ENCODE measurements around the gene TEX48. TPM values are rescaled to one million over a fixed set of nuclear protein-coding genes. Genes with fewer than 3 reads are reported as not detected.

Gene TEX48
- total and polyA plus RNA-seq, 3 experiments from 2014 or later, result 0.46 to 0.86 TPM; not detected in 1

DNA sequence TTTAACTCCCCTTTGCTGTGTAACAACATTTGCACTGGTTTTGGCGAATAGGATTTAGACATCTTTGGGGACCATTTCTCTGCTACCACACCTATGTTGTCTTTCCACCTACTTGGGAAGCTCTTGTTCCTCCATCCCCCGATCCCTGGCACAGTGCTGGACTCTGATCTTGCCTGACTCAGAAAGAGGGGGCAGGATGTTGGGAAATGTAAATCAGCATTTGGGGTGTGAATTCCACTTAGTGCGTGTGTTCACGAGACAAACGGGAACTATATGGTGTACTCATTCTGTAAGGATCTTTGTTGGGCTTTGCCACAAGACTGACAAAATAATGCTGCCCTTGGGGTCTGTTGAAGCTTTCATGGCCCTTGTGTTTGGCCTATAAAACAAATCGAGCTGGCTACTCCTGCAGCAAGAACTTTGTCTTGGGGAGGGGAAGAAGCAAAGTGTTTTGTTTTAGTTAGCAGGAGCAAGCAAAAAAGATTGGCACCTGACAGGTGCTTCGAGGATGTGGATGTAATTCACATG is 52.4 kb downstream of the TEX48 start:
- H3K27me3 Mint-ChIP-seq, result no peaks in the 10 kb centered on the region
- Histone ChIP-seq H3K9me3 (ENCODE audit: low read length) (no peaks in the 10 kb centered on the region), H3K4me3 (ENCODE audit: low read length) (no peak overlapping the region), H3K27ac (ENCODE audit: low read depth, low read length) (no peak overlapping the region), H3K36me3 (ENCODE audit: insufficient read depth, low read length) (peaks cover 39% of the 10 kb centered on the region), H3K4me1 (ENCODE audit: insufficient read depth, low read length) (no peaks in the 10 kb centered on the region), H3K27me3 (ENCODE audit: insufficient read depth, low read length, poor library complexity, severe bottlenecking) (no peaks in the 10 kb centered on the region)
- no peak overlapping the region for H3K4me3 Mint-ChIP-seq
- peak overlapping the region in 1 of 8 donors; percentile 1 for H3K27ac Mint-ChIP-seq
- H3K36me3 Mint-ChIP-seq, result peaks cover 0 to 84% (median 36%) of the 10 kb centered on the region in 3 donors
- DNase-seq, result no peak
- ChIA-PET CTCF (no interaction called here), POLR2A (no interaction called here)
- no peaks in the 10 kb centered on the region for H3K9me3 Mint-ChIP-seq
- H3K4me1 Mint-ChIP-seq, result no peaks in the 10 kb centered on the region

DNA sequence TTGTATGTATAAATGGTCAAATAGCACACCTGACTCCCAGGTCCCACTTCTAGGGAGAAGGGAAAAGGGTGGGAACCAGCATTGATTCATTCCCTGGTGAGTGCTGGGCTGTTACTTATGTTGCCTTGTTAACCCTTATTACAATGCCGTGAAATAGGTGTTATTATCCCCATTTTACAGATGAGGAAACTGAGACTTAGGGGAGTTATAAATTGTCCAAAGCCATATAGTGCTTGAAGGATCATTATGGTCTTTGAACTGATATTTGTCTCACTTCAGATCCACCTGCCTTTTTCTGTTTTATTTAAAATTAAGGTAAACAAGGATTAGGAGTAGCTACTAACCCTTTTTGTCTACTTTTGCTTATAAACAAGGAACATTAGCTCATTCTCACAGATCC is 54.4 kb downstream of the TEX48 start:
- Histone ChIP-seq H3K36me3 (ENCODE audit: insufficient read depth, low read length) (peaks cover 33% of the 10 kb centered on the region), H3K27me3 (ENCODE audit: insufficient read depth, low read length, poor library complexity, severe bottlenecking) (no peaks in the 10 kb centered on the region), H3K27ac (ENCODE audit: low read depth, low read length) (no peak overlapping the region), H3K4me1 (ENCODE audit: insufficient read depth, low read length) (no peaks in the 10 kb centered on the region), H3K4me3 (ENCODE audit: low read length) (no peak overlapping the region), H3K9me3 (ENCODE audit: low read length) (no peaks in the 10 kb centered on the region)
- Mint-ChIP-seq H3K36me3 (peaks cover 0 to 81% (median 36%) of the 10 kb centered on the region in 3 donors), H3K27me3 (no peaks in the 10 kb centered on the region), H3K4me1 (no peaks in the 10 kb centered on the region), H3K27ac (peak overlapping the region in 1 of 8 donors; percentile 47), H3K4me3 (no peak overlapping the region), H3K9me3 (no peaks in the 10 kb centered on the region)
- no peak for DNase-seq
- POLR2A ChIA-PET, result no interaction called here
- CTCF ChIA-PET, result interaction anchor here (1.6 kb wide), 1 partner anchor 35 kb away, joined by 4 read pairs; no protein-coding TSS in a partner anchor

DNA sequence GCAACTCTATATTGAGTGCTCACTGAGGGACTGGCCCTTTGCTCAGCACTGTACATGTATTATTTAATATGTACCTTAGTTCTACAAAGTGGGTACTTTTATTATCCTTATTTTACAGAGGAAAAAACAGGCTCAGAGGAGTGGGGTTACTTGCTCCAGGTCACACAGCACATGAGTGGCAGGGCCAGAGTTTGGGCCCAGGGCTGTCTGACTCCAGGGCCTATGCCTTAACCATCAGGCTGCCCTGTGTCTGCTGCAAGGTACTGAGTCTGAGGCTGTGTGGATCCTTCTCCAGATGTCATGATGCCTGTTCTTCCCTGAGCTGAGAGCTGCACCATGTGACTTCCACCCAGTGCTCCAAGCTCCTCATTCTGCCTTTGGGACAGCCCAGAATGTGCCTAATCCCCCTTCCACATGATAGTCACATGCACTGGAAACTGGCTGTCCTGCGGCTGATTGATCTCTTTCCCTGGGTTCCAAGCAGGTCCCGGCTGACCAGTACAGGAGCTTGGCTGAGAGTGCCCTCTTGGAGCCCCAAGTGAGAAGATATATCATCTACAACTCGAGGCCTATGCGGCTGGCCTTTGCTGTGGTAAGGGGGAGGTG is 55.5 kb downstream of the TEX48 start:
- H3K4me3 ChIP-seq (ENCODE audit: low read length), result no peak overlapping the region
- peaks cover 33% of the 10 kb centered on the region for H3K36me3 ChIP-seq (ENCODE audit: insufficient read depth, low read length)
- H3K4me1 ChIP-seq (ENCODE audit: insufficient read depth, low read length), result no peaks in the 10 kb centered on the region
- H3K27ac Mint-ChIP-seq, result no peak overlapping the region
- H3K4me1 Mint-ChIP-seq, result no peaks in the 10 kb centered on the region
- POLR2A ChIA-PET, result no interaction called here
- H3K36me3 Mint-ChIP-seq, result peaks cover 5 to 81% (median 36%) of the 10 kb centered on the region in 3 donors
- H3K4me3 Mint-ChIP-seq, result no peak overlapping the region
- H3K9me3 ChIP-seq (ENCODE audit: low read length), result no peaks in the 10 kb centered on the region
- H3K27me3 ChIP-seq (ENCODE audit: insufficient read depth, low read length, poor library complexity, severe bottlenecking), result no peaks in the 10 kb centered on the region
- H3K27me3 Mint-ChIP-seq, result no peaks in the 10 kb centered on the region
- H3K27ac ChIP-seq (ENCODE audit: low read depth, low read length), result no peak overlapping the region
- no peak for DNase-seq
- no peaks in the 10 kb centered on the region for H3K9me3 Mint-ChIP-seq
- CTCF ChIA-PET, result interaction anchor here (1.6 kb wide), 1 partner anchor 34 kb away, joined by 4 read pairs; no protein-coding TSS in a partner anchor

DNA sequence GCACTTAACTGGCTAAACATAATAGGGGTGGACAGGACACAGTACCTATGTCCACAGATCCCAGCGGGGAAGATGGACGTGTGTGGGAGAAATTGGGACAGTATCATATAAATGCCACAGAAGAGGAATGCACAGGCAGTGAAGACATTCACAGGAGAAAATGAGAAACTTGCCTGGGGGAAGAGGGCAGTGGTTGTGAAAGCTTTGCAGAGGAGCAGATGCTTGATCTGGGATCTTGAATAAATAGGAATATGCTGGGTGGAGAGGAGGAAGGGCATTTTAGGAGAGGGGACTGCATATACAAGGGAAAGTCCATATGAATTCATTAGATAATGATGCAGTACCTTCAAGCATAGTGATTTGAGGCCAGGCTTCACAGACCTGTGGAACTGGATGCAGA is 57.3 kb downstream of the TEX48 start:
- Histone ChIP-seq H3K4me3 (ENCODE audit: low read length) (no peak overlapping the region), H3K36me3 (ENCODE audit: insufficient read depth, low read length) (peaks cover 28% of the 10 kb centered on the region), H3K27me3 (ENCODE audit: insufficient read depth, low read length, poor library complexity, severe bottlenecking) (no peaks in the 10 kb centered on the region), H3K27ac (ENCODE audit: low read depth, low read length) (no peak overlapping the region), H3K9me3 (ENCODE audit: low read length) (no peaks in the 10 kb centered on the region), H3K4me1 (ENCODE audit: insufficient read depth, low read length) (no peaks in the 10 kb centered on the region)
- Mint-ChIP-seq H3K9me3 (no peaks in the 10 kb centered on the region), H3K4me3 (no peak overlapping the region), H3K27me3 (no peaks in the 10 kb centered on the region), H3K36me3 (peaks cover 9 to 70% (median 29%) of the 10 kb centered on the region in 3 donors), H3K27ac (peak overlapping the region in 2 of 8 donors; percentile 31 to 40), H3K4me1 (no peaks in the 10 kb centered on the region)
- ChIA-PET CTCF (interaction anchor here (0.9 to 1.5 kb wide), 3 partner anchors 11 to 28 kb away, joined by 3 to 4 read pairs (median 3); no protein-coding TSS in a partner anchor), POLR2A (no interaction called here)
- DNase-seq, result no peak

DNA sequence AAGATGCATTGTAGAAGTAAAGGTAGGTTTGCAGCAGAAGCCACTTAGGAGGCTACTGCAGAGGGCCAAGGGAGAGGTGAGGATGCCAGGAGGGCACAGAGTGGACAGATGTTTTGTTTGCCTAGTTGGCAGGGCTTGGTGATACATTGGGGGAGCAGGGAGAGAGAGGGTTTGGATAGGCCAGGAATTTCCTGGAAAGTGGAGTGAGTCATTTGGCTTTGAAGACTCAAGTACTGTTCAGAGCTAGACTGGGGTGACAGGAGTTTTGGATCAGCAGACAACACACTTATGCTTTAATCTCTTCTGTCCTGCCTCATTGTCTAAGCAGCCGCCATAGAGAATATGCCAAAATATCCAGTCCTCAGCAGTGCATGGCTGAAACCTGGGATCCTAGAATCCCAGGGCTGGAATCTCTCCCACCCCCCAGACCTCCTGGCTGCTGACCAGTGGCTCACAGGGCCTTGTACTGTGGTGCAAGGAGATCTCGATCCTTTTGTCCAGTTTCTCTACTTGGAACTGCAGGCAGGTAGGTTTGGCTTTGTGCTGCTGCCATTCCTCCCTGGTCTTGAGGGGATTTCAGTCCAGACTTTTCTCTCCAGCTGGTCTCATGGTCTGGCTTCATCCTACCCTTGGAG is 59.9 kb downstream of the TEX48 start:
- DNase-seq, result no peak
- H3K27ac ChIP-seq (ENCODE audit: low read depth, low read length), result no peak overlapping the region
- POLR2A ChIA-PET, result no interaction called here
- H3K36me3 ChIP-seq (ENCODE audit: insufficient read depth, low read length), result peaks cover 6% of the 10 kb centered on the region
- peaks cover 1% of the 10 kb centered on the region for H3K4me1 ChIP-seq (ENCODE audit: insufficient read depth, low read length)
- H3K9me3 ChIP-seq (ENCODE audit: low read length), result no peaks in the 10 kb centered on the region
- no peak overlapping the region for H3K4me3 ChIP-seq (ENCODE audit: low read length)
- no peaks in the 10 kb centered on the region for H3K9me3 Mint-ChIP-seq
- CTCF ChIA-PET, result interaction anchor here (2.7 kb wide), 1 partner anchor 32 kb away, joined by 8 read pairs; no protein-coding TSS in a partner anchor
- H3K4me3 Mint-ChIP-seq, result no peak overlapping the region
- H3K4me1 Mint-ChIP-seq, result peaks cover 2 to 4% (median 3%) of the 10 kb centered on the region in 3 donors
- no peaks in the 10 kb centered on the region for H3K27me3 ChIP-seq (ENCODE audit: insufficient read depth, low read length, poor library complexity, severe bottlenecking)
- peak overlapping the region in 1 of 8 donors; percentile 67 for H3K27ac Mint-ChIP-seq
- H3K27me3 Mint-ChIP-seq, result no peaks in the 10 kb centered on the region
- peaks cover 9 to 63% (median 25%) of the 10 kb centered on the region in 3 donors for H3K36me3 Mint-ChIP-seq

DNA sequence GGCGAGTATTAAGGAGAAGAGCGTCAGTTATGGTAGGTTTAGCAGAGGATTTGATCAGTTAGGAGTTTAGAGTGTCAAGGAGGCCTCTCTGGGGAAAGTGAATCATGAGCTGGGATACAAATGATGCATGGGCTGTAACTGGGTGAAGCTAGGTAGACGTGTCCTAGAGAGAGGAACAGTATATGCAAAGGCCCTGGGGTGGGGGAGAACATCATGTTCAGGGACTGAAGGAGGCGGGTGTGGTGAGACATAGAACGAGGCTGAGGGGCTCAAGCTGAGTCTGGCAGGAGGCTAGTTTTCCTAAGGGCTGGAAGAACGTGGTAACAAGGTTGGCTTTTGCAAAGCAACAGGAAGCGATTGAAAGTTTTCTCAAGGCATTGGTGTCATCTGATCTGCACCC is 60.4 kb downstream of the TEX48 start:
- Histone ChIP-seq H3K27ac (ENCODE audit: low read depth, low read length) (no peak overlapping the region), H3K4me3 (ENCODE audit: low read length) (no peak overlapping the region), H3K27me3 (ENCODE audit: insufficient read depth, low read length, poor library complexity, severe bottlenecking) (no peaks in the 10 kb centered on the region), H3K4me1 (ENCODE audit: insufficient read depth, low read length) (peaks cover 6% of the 10 kb centered on the region), H3K9me3 (ENCODE audit: low read length) (no peaks in the 10 kb centered on the region), H3K36me3 (ENCODE audit: insufficient read depth, low read length) (peaks cover 3% of the 10 kb centered on the region)
- no peak for DNase-seq
- peak overlapping the region in 3 of 8 donors; percentile 30 to 67 (median 32) for H3K27ac Mint-ChIP-seq
- no peaks in the 10 kb centered on the region for H3K9me3 Mint-ChIP-seq
- POLR2A ChIA-PET, result no interaction called here
- CTCF ChIA-PET, result interaction anchor here (2.7 kb wide), 1 partner anchor 32 kb away, joined by 8 read pairs; no protein-coding TSS in a partner anchor
- no peak overlapping the region for H3K4me3 Mint-ChIP-seq
- peaks cover 9 to 58% (median 25%) of the 10 kb centered on the region in 3 donors for H3K36me3 Mint-ChIP-seq
- H3K27me3 Mint-ChIP-seq, result no peaks in the 10 kb centered on the region
- peaks cover 5 to 9% (median 7%) of the 10 kb centered on the region in 3 donors for H3K4me1 Mint-ChIP-seq

DNA sequence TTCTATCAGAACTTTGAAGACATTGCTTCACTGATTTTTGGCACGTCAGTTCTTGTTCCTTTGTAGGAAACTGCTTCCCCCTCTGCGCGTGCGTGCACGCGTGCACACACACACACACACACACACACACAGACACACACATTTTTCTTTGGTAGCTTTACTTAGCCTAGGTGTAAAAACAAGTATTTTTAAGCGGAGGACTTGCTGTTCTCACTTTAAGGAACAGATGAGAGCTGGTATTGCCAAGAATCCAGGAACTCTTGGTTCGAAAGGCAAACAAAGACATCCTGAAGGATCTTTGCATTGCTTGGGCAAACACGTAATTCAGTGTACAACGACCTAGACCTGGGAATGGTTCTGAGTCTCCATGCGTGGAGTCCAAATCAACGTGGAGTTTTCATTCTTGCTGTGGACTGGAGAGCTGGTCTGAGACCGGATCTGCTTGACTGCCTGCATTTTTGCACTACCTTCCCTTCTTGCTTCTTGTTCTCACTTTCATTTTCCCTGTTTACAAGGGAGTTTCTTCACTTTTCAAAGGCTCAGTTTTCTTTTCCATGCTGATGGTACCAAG is 62.7 kb downstream of the TEX48 start:
- Histone ChIP-seq H3K36me3 (ENCODE audit: insufficient read depth, low read length) (no peaks in the 10 kb centered on the region), H3K27ac (ENCODE audit: low read depth, low read length) (no peak overlapping the region), H3K4me1 (ENCODE audit: insufficient read depth, low read length) (peaks cover 6% of the 10 kb centered on the region), H3K4me3 (ENCODE audit: low read length) (no peak overlapping the region), H3K27me3 (ENCODE audit: insufficient read depth, low read length, poor library complexity, severe bottlenecking) (no peaks in the 10 kb centered on the region), H3K9me3 (ENCODE audit: low read length) (no peaks in the 10 kb centered on the region)
- Mint-ChIP-seq H3K4me3 (peak overlapping the region in 5 of 7 donors; percentile 41 to 72 (median 68)), H3K4me1 (peaks cover 8 to 17% (median 14%) of the 10 kb centered on the region in 3 donors), H3K27me3 (no peaks in the 10 kb centered on the region), H3K27ac (peak overlapping the region in 2 of 8 donors; percentile 9 to 17), H3K9me3 (no peaks in the 10 kb centered on the region), H3K36me3 (peaks cover 9 to 46% (median 17%) of the 10 kb centered on the region in 3 donors)
- ChIA-PET POLR2A (no interaction called here), CTCF (interaction anchor here (0.9 to 1.0 kb wide), 2 partner anchors 27 to 34 kb away, joined by 4 read pairs; no protein-coding TSS in a partner anchor)
- peak in 1 of 5 donors; percentile 42 for DNase-seq
